GM19452 (cell line): ENCODE results near the gene HDLBP.

Source experiments
- ATAC-seq: cut with Tn5 transposase; IDR thresholded peaks from one replicate; pipeline ENCODE4 v1.9.1; 2021; ENCODE audit not compliant: unreplicated experiment

HDLBP gene

GRCh38 chr2:241315093-241315878, at the start of gene HDLBP:
Gene HDLBP, minus strand, starts transcription at chr2:241315672. Its CDS starts 48,803 bp downstream, at chr2:241266869.
- peak; percentile 68 for ATAC-seq

- no peak for ATAC-seq
Observed at GRCh38 chr2:241364781-241365180, 49.3 kb upstream of the HDLBP start.

- no peak for ATAC-seq
Observed at GRCh38 chr2:241363426-241363825, 48.0 kb upstream of the HDLBP start.

GRCh38 chr2:241359481-241360045, 44.1 kb upstream of the HDLBP start:
- no peak for ATAC-seq

GRCh38 chr2:241358470-241358869, 43.0 kb upstream of the HDLBP start:
- ATAC-seq = no peak

GRCh38 chr2:241357531-241357930, 42.1 kb upstream of the HDLBP start:
- ATAC-seq = no peak

- ATAC-seq = no peak
Observed at GRCh38 chr2:241356871-241357260, 41.4 kb upstream of the HDLBP start.

- peak; percentile 84 for ATAC-seq
Observed at GRCh38 chr2:241355983-241356870, 40.8 kb upstream of the HDLBP start, which contains the start of gene FARP2. Gene FARP2, plus strand, starts transcription at chr2:241356285. Its CDS starts 16,823 bp downstream, at chr2:241373108.

GRCh38 chr2:241354668-241355658, 39.5 kb upstream of the HDLBP start:
- no peak for ATAC-seq

- no peak for ATAC-seq
Observed at GRCh38 chr2:241352227-241352626, 36.8 kb upstream of the HDLBP start.

- no peak for ATAC-seq
Observed at GRCh38 chr2:241351640-241352031, 36.2 kb upstream of the HDLBP start.

GRCh38 chr2:241350878-241351639, 35.6 kb upstream of the HDLBP start:
- no peak for ATAC-seq

GRCh38 chr2:241350530-241350877, 35.0 kb upstream of the HDLBP start:
- ATAC-seq = no peak

- ATAC-seq = no peak
Observed at GRCh38 chr2:241349941-241350340, 34.5 kb upstream of the HDLBP start.

GRCh38 chr2:241344925-241345651, 29.6 kb upstream of the HDLBP start:
- ATAC-seq = no peak

- ATAC-seq = no peak
Observed at GRCh38 chr2:241340631-241341163, 25.2 kb upstream of the HDLBP start.

GRCh38 chr2:241339839-241340630, 24.6 kb upstream of the HDLBP start:
- no peak for ATAC-seq

GRCh38 chr2:241334813-241335212, 19.3 kb upstream of the HDLBP start:
- no peak for ATAC-seq
